K562 (cell line): ENCODE data around the gene EPB41L1. TPM values are rescaled to one million over a fixed set of nuclear protein-coding genes. Genes with fewer than 3 reads are reported as not detected.

ENCODE experiments used
- BCOR ChIP-seq: fragments of 450-650 bp; IDR thresholded peaks from 2 replicates; pipeline ENCODE4 v1.6.1; 2016
- CBX2 ChIP-seq: fragments of 200-600 bp; sonication (generic); IDR thresholded peaks from one replicate; pipeline ENCODE4 v1.6.1; 2012; ENCODE audit warnings: mild to moderate bottlenecking, low read length, inconsistent platforms; ENCODE audit not compliant: insufficient read depth, poor library complexity, severe bottlenecking
- EP300 ChIP-seq: IDR thresholded peaks from 2 replicates; pipeline ENCODE4 v1.6.1; 2012; ENCODE audit warnings: low read length, improper control_type of control experiment
- FOS ChIP-seq: IDR thresholded peaks from 3 replicates; pipeline ENCODE4 v1.6.1; 2011; ENCODE audit not compliant: insufficient read length; ENCODE audit errors: extremely low read depth
- HDAC6 ChIP-seq: IDR thresholded peaks from 2 replicates; pipeline ENCODE4 v1.6.1; 2012; ENCODE audit warnings: low read depth, mild to moderate bottlenecking, control low read depth, inconsistent platforms, low read length, moderate library complexity
- HNRNPH1 ChIP-seq: fragments of 200-400 bp; formaldehyde crosslinking; optimal IDR thresholded peaks from 2 replicates; pipeline ENCODE3; 2017; ENCODE audit warnings: low read depth, mild to moderate bottlenecking, low read length, moderate library complexity
- KLF16 ChIP-seq: IDR thresholded peaks from 2 replicates; pipeline ENCODE4 v1.6.1; 2016; ENCODE audit warnings: antibody characterized with exemption
- MEIS2 ChIP-seq: fragments of 450-650 bp; IDR thresholded peaks from 2 replicates; pipeline ENCODE4 v1.6.1; 2014; ENCODE audit warnings: mild to moderate bottlenecking; ENCODE audit not compliant: partially characterized antibody
- NUFIP1 ChIP-seq: fragments of 450-650 bp; IDR thresholded peaks from 2 replicates; pipeline ENCODE4 v1.6.1; 2018; ENCODE audit not compliant: partially characterized antibody
- POLR2AphosphoS5 ChIP-seq: IDR thresholded peaks from 2 replicates; pipeline ENCODE4 v1.6.1; 2011; ENCODE audit warnings: mild to moderate bottlenecking, low read depth, low read length, moderate library complexity; ENCODE audit not compliant: control insufficient read depth, insufficient read depth
- POLR2B ChIP-seq: fragments of 450-650 bp; IDR thresholded peaks from 2 replicates; pipeline ENCODE4 v1.6.1; 2018; ENCODE audit warnings: low read depth; ENCODE audit not compliant: partially characterized antibody
- POU5F1 ChIP-seq: fragments of 150-350 bp; IDR thresholded peaks from 2 replicates; pipeline ENCODE4 v1.6.1; 2014; ENCODE audit warnings: borderline replicate concordance, low read length, low read depth, mild to moderate bottlenecking; ENCODE audit not compliant: partially characterized antibody
- RBM14 ChIP-seq: fragments of 200-400 bp; formaldehyde crosslinking; IDR thresholded peaks from 2 replicates; pipeline ENCODE4 v1.6.1; 2018; ENCODE audit warnings: low read depth, mild to moderate bottlenecking, low read length, moderate library complexity, borderline replicate concordance; ENCODE audit not compliant: insufficient read depth
- SIRT6 ChIP-seq: IDR thresholded peaks from one replicate; pipeline ENCODE4 v1.6.1; 2012; ENCODE audit warnings: low read depth, mild to moderate bottlenecking, control low read depth, inconsistent platforms, low read length, moderate library complexity
- TAL1 ChIP-seq: fragments of 450-650 bp; IDR thresholded peaks from 2 replicates; pipeline ENCODE4 v1.6.1; 2016; ENCODE audit warnings: mild to moderate bottlenecking
- TCFL5 ChIP-seq: fragments of 250-450 bp; sonication (Bioruptor Pico); conservative IDR thresholded peaks from 2 replicates; pipeline ENCODE4 v1.6.1; 2021; ENCODE audit warnings: mild to moderate bottlenecking, moderate library complexity, matching md5 sums
- XRCC5 ChIP-seq: fragments of 200-400 bp; formaldehyde crosslinking; IDR thresholded peaks from 2 replicates; pipeline ENCODE4 v1.6.1; 2017; ENCODE audit warnings: low read depth, mild to moderate bottlenecking, low read length
- ZBTB17 ChIP-seq: fragments of 450-650 bp; formaldehyde crosslinking; IDR thresholded peaks from 2 replicates; pipeline ENCODE4 v1.4.0; 2020; ENCODE audit warnings: mild to moderate bottlenecking
- ZNF175 ChIP-seq: fragments of 200-800 bp; sonication (Bioruptor generic); IDR thresholded peaks from 2 replicates; pipeline ENCODE4 v1.6.1; 2016; ENCODE audit warnings: low read depth, mild to moderate bottlenecking, missing genetic modification characterization, missing compliant biosample characterization
- ZNF324 ChIP-seq: fragments of 250-450 bp; sonication (Bioruptor Pico); IDR thresholded peaks from 2 replicates; pipeline ENCODE4 v1.4.0; 2020; ENCODE audit warnings: mild to moderate bottlenecking
- ZNF586 ChIP-seq: fragments of 450-650 bp; formaldehyde crosslinking; conservative IDR thresholded peaks from 2 replicates; pipeline ENCODE4 v1.4.0; 2020; ENCODE audit warnings: mild to moderate bottlenecking, moderate library complexity
- polyA plus RNA-seq, 8 experiments: library from polyadenylated mRNA; depleted of rRNA in 4 of 8; stranded (reverse) in 5 of 8; unstranded in 3 of 8; fragments of >200 nt; fragmentation: Nextera tagmentation in 2 of 8; fragmentation: Illumina TruSeq in 1 of 8; extraction: Ambion mirVana in 2 of 8; extraction: Trizol in 1 of 8; gene quantifications; 2 replicates each; pipeline versions ENCODE4 v1.2.1 to v1.2.3, GENCODE V29; 2011 to 2014; ENCODE audit warnings: inconsistent platforms in 1 of 8, missing spikeins in 1 of 8
- total RNA-seq, 7 experiments: library from RNA; depleted of rRNA in 6 of 7; stranded (reverse); fragments of >200 nt in 6 of 7; fragmentation: Illumina TruSeq in 2 of 7; extraction: Trizol in 2 of 7; gene quantifications; 2 replicates each; pipeline versions ENCODE4 v1.2.1 to v1.2.3, GENCODE V29; 2011 to 2021; ENCODE audit warnings: low replicate concordance in 1 of 7
- TF ChIP-seq, protein P1 (sequence below): sonication (generic); formaldehyde crosslinking; IDR thresholded peaks from 2 replicates; pipeline ENCODE4 v1.8.1; 2023; ENCODE audit warnings: mild to moderate bottlenecking, missing genetic modification reagents
- TF ChIP-seq, protein P2 (sequence below): fragments of 250-450 bp; sonication (Bioruptor Pico); IDR thresholded peaks from 2 replicates; pipeline ENCODE4 v1.8.0; 2022; ENCODE audit warnings: inconsistent platforms
- TF ChIP-seq, protein P3 (sequence below): fragments of 200-400 bp; formaldehyde crosslinking; IDR thresholded peaks from 2 replicates; pipeline ENCODE4 v1.6.1; 2017; ENCODE audit warnings: mild to moderate bottlenecking, low read depth, low read length, moderate library complexity

Gene EPB41L1
- total and polyA plus RNA-seq, 9 of the 15 experiments (the other 6 are each of a cell fraction or from before 2014, with no cell fraction given): 0.11 to 4.3 (median 1.3) TPM

DNA sequence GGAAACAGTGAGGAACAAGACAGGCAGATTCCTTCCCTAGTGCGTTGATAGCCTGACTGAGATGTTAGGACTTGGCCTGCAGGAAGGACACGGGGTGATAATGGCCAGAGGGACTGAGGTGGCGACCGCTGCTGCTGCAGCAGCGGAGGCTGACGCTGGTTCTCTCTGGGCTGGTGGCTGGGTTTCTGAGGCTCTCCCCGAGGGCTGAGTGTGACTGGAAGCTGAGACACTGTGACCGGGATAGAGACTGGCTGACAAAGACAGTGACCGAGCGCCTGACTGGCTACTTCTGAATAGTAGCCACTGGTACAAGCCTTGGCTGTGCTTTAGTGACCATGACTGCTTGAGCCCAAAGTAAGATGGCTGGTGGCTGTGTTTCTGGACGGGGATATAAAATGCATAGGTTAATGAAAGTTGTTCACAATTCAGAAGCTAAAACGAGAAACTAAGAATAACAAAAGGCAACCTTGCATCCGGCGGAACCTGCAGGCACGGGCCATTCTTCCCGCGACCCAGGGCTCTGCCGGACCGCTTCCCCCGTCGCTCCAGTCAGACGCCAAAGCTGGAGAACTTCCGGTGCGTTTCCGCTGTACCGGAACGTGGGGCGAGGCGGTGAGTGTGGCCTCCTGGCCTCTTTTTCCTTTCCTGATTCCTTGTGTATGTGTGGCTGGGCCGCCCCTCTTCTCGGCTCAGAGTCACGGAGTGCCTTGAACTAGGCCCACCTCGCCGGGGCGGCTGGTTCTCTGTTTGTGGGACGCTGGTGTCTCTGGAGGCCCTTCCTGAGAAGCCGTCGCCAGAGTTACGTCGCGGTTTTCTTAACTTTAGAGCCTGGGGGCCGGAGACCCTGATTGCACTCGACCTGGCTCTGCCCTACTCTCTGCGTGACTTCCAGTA is 81.6 kb downstream of the EPB41L1 start, which contains the start of gene AAR2 (continued):
- TF ChIP-seq NUFIP1 (no peak), XRCC5 (peak; percentile 99), FOS (no peak), ZNF586 (CRISPR knock-in tag) (no peak), ZNF324 (CRISPR knock-in tag) (no peak), ZBTB17 (CRISPR knock-in tag) (0 out of 2 replicates have a peak, but pooled peaks have one; percentile 47), POLR2B (peak; percentile 64), POLR2AphosphoS5 (peak; percentile 76), BCOR (no peak), POU5F1 (peak; percentile 31), MEIS2 (no peak), SIRT6 (no peak), HDAC6 (no peak), KLF16 (no peak; the same call in 1 of the 2 replicates), TAL1 (no peak), ZNF175 (CRISPR knock-in tag) (no peak), EP300 (peak; percentile 22; the same call in 1 of the 2 replicates), CBX2 (no peak), RBM14 (no peak), TCFL5 (CRISPR knock-in tag) (no peak), HNRNPH1 (no peak)
- TF ChIP-seq, protein P1, sequence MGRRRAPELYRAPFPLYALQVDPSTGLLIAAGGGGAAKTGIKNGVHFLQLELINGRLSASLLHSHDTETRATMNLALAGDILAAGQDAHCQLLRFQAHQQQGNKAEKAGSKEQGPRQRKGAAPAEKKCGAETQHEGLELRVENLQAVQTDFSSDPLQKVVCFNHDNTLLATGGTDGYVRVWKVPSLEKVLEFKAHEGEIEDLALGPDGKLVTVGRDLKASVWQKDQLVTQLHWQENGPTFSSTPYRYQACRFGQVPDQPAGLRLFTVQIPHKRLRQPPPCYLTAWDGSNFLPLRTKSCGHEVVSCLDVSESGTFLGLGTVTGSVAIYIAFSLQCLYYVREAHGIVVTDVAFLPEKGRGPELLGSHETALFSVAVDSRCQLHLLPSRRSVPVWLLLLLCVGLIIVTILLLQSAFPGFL (CRISPR knock-in tag): no peak
- TF ChIP-seq, protein P2, sequence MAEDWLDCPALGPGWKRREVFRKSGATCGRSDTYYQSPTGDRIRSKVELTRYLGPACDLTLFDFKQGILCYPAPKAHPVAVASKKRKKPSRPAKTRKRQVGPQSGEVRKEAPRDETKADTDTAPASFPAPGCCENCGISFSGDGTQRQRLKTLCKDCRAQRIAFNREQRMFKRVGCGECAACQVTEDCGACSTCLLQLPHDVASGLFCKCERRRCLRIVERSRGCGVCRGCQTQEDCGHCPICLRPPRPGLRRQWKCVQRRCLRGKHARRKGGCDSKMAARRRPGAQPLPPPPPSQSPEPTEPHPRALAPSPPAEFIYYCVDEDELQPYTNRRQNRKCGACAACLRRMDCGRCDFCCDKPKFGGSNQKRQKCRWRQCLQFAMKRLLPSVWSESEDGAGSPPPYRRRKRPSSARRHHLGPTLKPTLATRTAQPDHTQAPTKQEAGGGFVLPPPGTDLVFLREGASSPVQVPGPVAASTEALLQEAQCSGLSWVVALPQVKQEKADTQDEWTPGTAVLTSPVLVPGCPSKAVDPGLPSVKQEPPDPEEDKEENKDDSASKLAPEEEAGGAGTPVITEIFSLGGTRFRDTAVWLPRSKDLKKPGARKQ (CRISPR knock-in tag): no peak
- TF ChIP-seq, protein P3, sequence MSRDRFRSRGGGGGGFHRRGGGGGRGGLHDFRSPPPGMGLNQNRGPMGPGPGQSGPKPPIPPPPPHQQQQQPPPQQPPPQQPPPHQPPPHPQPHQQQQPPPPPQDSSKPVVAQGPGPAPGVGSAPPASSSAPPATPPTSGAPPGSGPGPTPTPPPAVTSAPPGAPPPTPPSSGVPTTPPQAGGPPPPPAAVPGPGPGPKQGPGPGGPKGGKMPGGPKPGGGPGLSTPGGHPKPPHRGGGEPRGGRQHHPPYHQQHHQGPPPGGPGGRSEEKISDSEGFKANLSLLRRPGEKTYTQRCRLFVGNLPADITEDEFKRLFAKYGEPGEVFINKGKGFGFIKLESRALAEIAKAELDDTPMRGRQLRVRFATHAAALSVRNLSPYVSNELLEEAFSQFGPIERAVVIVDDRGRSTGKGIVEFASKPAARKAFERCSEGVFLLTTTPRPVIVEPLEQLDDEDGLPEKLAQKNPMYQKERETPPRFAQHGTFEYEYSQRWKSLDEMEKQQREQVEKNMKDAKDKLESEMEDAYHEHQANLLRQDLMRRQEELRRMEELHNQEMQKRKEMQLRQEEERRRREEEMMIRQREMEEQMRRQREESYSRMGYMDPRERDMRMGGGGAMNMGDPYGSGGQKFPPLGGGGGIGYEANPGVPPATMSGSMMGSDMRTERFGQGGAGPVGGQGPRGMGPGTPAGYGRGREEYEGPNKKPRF: no peak
